H9 (cell line): ENCODE measurements around the gene PRR20C. TPM values are rescaled to one million over a fixed set of nuclear protein-coding genes. Genes with fewer than 3 reads are reported as not detected.
"Not testable (repeated sequence)": the region's sequence is repeated elsewhere in the genome, so short reads cannot be mapped to it uniquely, and the experiment has no call there.

Source experiments
- DNase-seq: peaks from one replicate; pipeline ENCODE4 v3.0.0-alpha.2; 2017
- H2AFZ ChIP-seq: one replicate; pipeline ENCODE4 v1.6.1; 2013; ENCODE audit warnings: mild to moderate bottlenecking, low read length, control low read depth, moderate library complexity
- H2AK5ac ChIP-seq: 2 replicates; pipeline ENCODE4 v1.6.1; 2013; ENCODE audit warnings: low read length, control low read depth, mixed read lengths; ENCODE audit not compliant: insufficient read length
- H2BK120ac ChIP-seq: one replicate; pipeline ENCODE4 v1.6.1; 2013; ENCODE audit warnings: low read depth, mild to moderate bottlenecking, low read length, control low read depth, inconsistent platforms; ENCODE audit not compliant: poor library complexity, severe bottlenecking
- H2BK12ac ChIP-seq: 2 replicates; pipeline ENCODE4 v1.6.1; 2013; ENCODE audit warnings: low read length, control low read depth, mixed read lengths, low read depth; ENCODE audit not compliant: insufficient read length
- H2BK15ac ChIP-seq: 2 replicates; pipeline ENCODE4 v1.6.1; 2013; ENCODE audit warnings: low read depth, low read length, control low read depth
- H2BK20ac ChIP-seq: one replicate; pipeline ENCODE4 v1.6.1; 2013; ENCODE audit warnings: low read depth, mild to moderate bottlenecking, low read length, control low read depth, inconsistent platforms; ENCODE audit not compliant: poor library complexity, severe bottlenecking
- H2BK5ac ChIP-seq: 2 replicates; pipeline ENCODE4 v1.6.1; 2013; ENCODE audit warnings: low read length, control low read depth, mixed read lengths; ENCODE audit not compliant: insufficient read length
- H3K14ac ChIP-seq: 2 replicates; pipeline ENCODE4 v1.6.1; 2013; ENCODE audit warnings: low read length, control low read depth; ENCODE audit not compliant: insufficient read depth
- H3K18ac ChIP-seq: 2 replicates; pipeline ENCODE4 v1.6.1; 2013; ENCODE audit warnings: low read depth, mild to moderate bottlenecking, mixed read lengths, low read length, control low read depth; ENCODE audit not compliant: insufficient read length
- H3K23ac ChIP-seq: 2 replicates; pipeline ENCODE4 v1.6.1; 2013; ENCODE audit warnings: low read length, control low read depth, mixed read lengths, low read depth; ENCODE audit not compliant: insufficient read length
- H3K23me2 ChIP-seq: 2 replicates; pipeline ENCODE4 v1.6.1; 2013; ENCODE audit warnings: low read depth, mild to moderate bottlenecking, mixed read lengths, low read length, control low read depth; ENCODE audit not compliant: insufficient read length, poor library complexity, severe bottlenecking
- H3K27ac ChIP-seq: 2 replicates; pipeline ENCODE4 v1.5.1; 2013; ENCODE audit warnings: low read length, control low read depth, mixed read lengths, low read depth; ENCODE audit not compliant: insufficient read length
- H3K27me3 ChIP-seq: 2 replicates; pipeline ENCODE4 v1.6.1; 2013; ENCODE audit warnings: low read length, control low read depth, inconsistent platforms; ENCODE audit not compliant: insufficient read depth
- H3K4ac ChIP-seq: 2 replicates; pipeline ENCODE4 v1.6.1; 2013; ENCODE audit warnings: low read depth, mild to moderate bottlenecking, control low read depth, inconsistent platforms, low read length, moderate library complexity
- H3K4me1 ChIP-seq: 2 replicates; pipeline ENCODE4 v1.6.1; 2013; ENCODE audit warnings: low read length, control low read depth, inconsistent platforms; ENCODE audit not compliant: insufficient read depth
- H3K4me2 ChIP-seq: 2 replicates; pipeline ENCODE4 v1.6.1; 2013; ENCODE audit warnings: low read length, control low read depth, mixed read lengths; ENCODE audit not compliant: insufficient read length, insufficient read depth
- H3K56ac ChIP-seq: 2 replicates; pipeline ENCODE4 v1.6.1; 2013; ENCODE audit warnings: low read depth, mild to moderate bottlenecking, mixed read lengths, low read length, control low read depth; ENCODE audit not compliant: insufficient read length
- H3K79me1 ChIP-seq: 2 replicates; pipeline ENCODE4 v1.6.1; 2013; ENCODE audit warnings: low read depth, mild to moderate bottlenecking, moderate library complexity, low read length, control low read depth, inconsistent platforms; ENCODE audit not compliant: insufficient read depth, poor library complexity, severe bottlenecking
- H3K79me2 ChIP-seq: 2 replicates; pipeline ENCODE4 v1.6.1; 2013; ENCODE audit warnings: low read length, control low read depth, inconsistent platforms; ENCODE audit not compliant: insufficient read depth
- H3K9ac ChIP-seq: 2 replicates; pipeline ENCODE4 v1.6.1; 2013; ENCODE audit warnings: low read length, control low read depth, mixed read lengths; ENCODE audit not compliant: insufficient read length; ENCODE audit errors: extremely low read depth
- H3K9me3 ChIP-seq: one replicate; pipeline ENCODE4 v1.6.1; 2013; ENCODE audit warnings: low read depth, low read length, inconsistent platforms; ENCODE audit not compliant: control insufficient read depth
- H3T11ph ChIP-seq: one replicate; pipeline ENCODE4 v1.6.1; 2013; ENCODE audit warnings: mild to moderate bottlenecking, low read length, control low read depth, inconsistent platforms
- H4K20me1 ChIP-seq: one replicate; pipeline ENCODE4 v1.6.1; 2013; ENCODE audit not compliant: control insufficient read depth, insufficient read length, insufficient read depth
- H4K5ac ChIP-seq: 2 replicates; pipeline ENCODE4 v1.6.1; 2013; ENCODE audit warnings: low read depth, mild to moderate bottlenecking, mixed read lengths, low read length, control low read depth; ENCODE audit not compliant: insufficient read length
- H4K8ac ChIP-seq: replicated peaks from 2 replicates; pipeline ENCODE4 v1.6.1; 2013; ENCODE audit warnings: low read length, control low read depth, mixed read lengths, low read depth; ENCODE audit not compliant: insufficient read length
- H4K91ac ChIP-seq: 2 replicates; pipeline ENCODE4 v1.6.1; 2013; ENCODE audit warnings: low read depth, mild to moderate bottlenecking, moderate library complexity, mixed read lengths, low read length, control low read depth; ENCODE audit not compliant: insufficient read length
- H3K27ac Mint-ChIP-seq, 3 experiments: 2 replicates in 2 of 3; 3 replicates in 1 of 3; pipeline ENCODE4 v1.8.0; 2020 to 2021; ENCODE audit warnings: mixed read lengths in 3 of 3, mild to moderate bottlenecking in 1 of 3, moderate library complexity in 1 of 3
- H3K27me3 Mint-ChIP-seq: 2 replicates; pipeline ENCODE4 v1.8.0; 2021; ENCODE audit warnings: low read depth, mild to moderate bottlenecking, moderate library complexity, mixed read lengths
- H3K36me3 Mint-ChIP-seq, 3 experiments: 2 replicates in 2 of 3; 3 replicates in 1 of 3; pipeline ENCODE4 v1.8.0; 2020 to 2021; ENCODE audit warnings: low read depth in 3 of 3, mixed read lengths in 3 of 3; ENCODE audit not compliant: insufficient read depth in 1 of 3
- H3K4me1 Mint-ChIP-seq, 2 experiments: 2 replicates each; pipeline ENCODE4 v1.8.0; 2020; ENCODE audit warnings: mixed read lengths in 2 of 2
- H3K4me3 Mint-ChIP-seq, 2 experiments: 2 replicates in 1 of 2; 3 replicates in 1 of 2; pipeline ENCODE4 v1.8.0; 2020 to 2021; ENCODE audit warnings: mild to moderate bottlenecking in 2 of 2, mixed read lengths in 2 of 2, moderate library complexity in 1 of 2
- H3K9me3 Mint-ChIP-seq, 2 experiments: 2 replicates in 1 of 2; 3 replicates in 1 of 2; pipeline ENCODE4 v1.8.0; 2020; ENCODE audit warnings: mild to moderate bottlenecking in 2 of 2, mixed read lengths in 2 of 2, moderate library complexity in 1 of 2
- WGBS: extraction: QIAGEN DNeasy Blood & Tissue Kit; methylation state at CpG from one replicate; pipeline ENCODE4 v1.1.7; 2013; ENCODE audit warnings: missing lambda C conversion rate, low lambda C conversion rate, mixed read lengths; ENCODE audit not compliant: insufficient read length; ENCODE audit errors: extremely low coverage; 5-methylcytosine and 5-hydroxymethylcytosine counted together
- total RNA-seq: library from RNA; stranded (reverse); gene quantifications from 2 replicates; pipeline ENCODE4 v1.2.1, GENCODE V29; 2021

Gene PRR20C
- total RNA-seq, 1 experiment from 2014 or later = not detected

GRCh38 chr13:57140235-57140968 lies 13.5 kb upstream of the PRR20C start, which contains the start of gene PRR20A:
TSS of gene PRR20A (plus strand) at chr13:57140918. CDS start at chr13:57141305, 387 bp downstream.
- not testable (repeated sequence) for H2BK20ac ChIP-seq, H3K14ac ChIP-seq, H3K4me3 Mint-ChIP-seq, H3K9me3 Mint-ChIP-seq, H2AK5ac ChIP-seq, H4K5ac ChIP-seq, DNase-seq, H3K79me2 ChIP-seq, H2BK15ac ChIP-seq, H2BK120ac ChIP-seq, H3K4me2 ChIP-seq, H4K91ac ChIP-seq, H3K4me1 ChIP-seq, H3K27me3 ChIP-seq, H2BK5ac ChIP-seq, H4K8ac ChIP-seq, H3K27me3 Mint-ChIP-seq, H3K9ac ChIP-seq, H4K20me1 ChIP-seq, H3K27ac ChIP-seq, H3K36me3 Mint-ChIP-seq, H3T11ph ChIP-seq, H3K79me1 ChIP-seq, H3K56ac ChIP-seq, H3K23me2 ChIP-seq, H3K9me3 ChIP-seq, H3K18ac ChIP-seq, H2BK12ac ChIP-seq, H3K4ac ChIP-seq, H2AFZ ChIP-seq, H3K23ac ChIP-seq, H3K4me1 Mint-ChIP-seq
- peak within 1 kb of the TSS in 1 of 3 experiments; percentile 95; a peak in 1 of 7 replicates for H3K27ac Mint-ChIP-seq
- no CpG with 5 or more reads among the region's 34 CpGs for WGBS

GRCh38 chr13:57147188-57147587 lies 6.7 kb upstream of the PRR20C start, which contains the start of gene PRR20B:
TSS of gene PRR20B (plus strand) at chr13:57147488. CDS start at chr13:57147875, 387 bp downstream.
- H2BK120ac ChIP-seq, H3K79me1 ChIP-seq, H3K27ac Mint-ChIP-seq, H3K23ac ChIP-seq, H3T11ph ChIP-seq, H4K91ac ChIP-seq, H3K9me3 ChIP-seq, H3K4me1 ChIP-seq, H2BK15ac ChIP-seq, H4K5ac ChIP-seq, H3K36me3 Mint-ChIP-seq, H3K4me2 ChIP-seq, H3K23me2 ChIP-seq, H3K4me1 Mint-ChIP-seq, H2AK5ac ChIP-seq, H2BK5ac ChIP-seq, H3K4me3 Mint-ChIP-seq, H4K20me1 ChIP-seq, H2BK12ac ChIP-seq, H3K9ac ChIP-seq, H2BK20ac ChIP-seq, H3K27me3 Mint-ChIP-seq, H3K27me3 ChIP-seq, H4K8ac ChIP-seq, H2AFZ ChIP-seq, H3K18ac ChIP-seq, H3K56ac ChIP-seq, H3K14ac ChIP-seq, H3K4ac ChIP-seq, DNase-seq, H3K79me2 ChIP-seq, H3K9me3 Mint-ChIP-seq, H3K27ac ChIP-seq: not testable (repeated sequence)
- no CpG with 5 or more reads among the region's 22 CpGs for WGBS
